GM12865 (cell line): ENCODE data around the gene IFNA21.
"Not testable (repeated sequence)": the region's sequence is repeated elsewhere in the genome, so short reads cannot be mapped to it uniquely, and the experiment has no call there.

Experiments
- DNase-seq: peaks from one replicate; pipeline ENCODE4 v3.0.0; 2010; ENCODE audit warnings: low read depth
- H3K4me3 ChIP-seq: 2 replicates; pipeline ENCODE4 v1.5.1; 2011; ENCODE audit warnings: mild to moderate bottlenecking, low read depth, low read length, control low read depth
- TF ChIP-seq, protein P1 (sequence below): IDR thresholded peaks from 2 replicates; pipeline ENCODE4 v1.5.1; 2011; ENCODE audit warnings: low read length, control low read depth, low read depth, inconsistent platforms; ENCODE audit not compliant: insufficient read depth; ENCODE audit errors: missing control alignments

The IFNA21 gene

DNA sequence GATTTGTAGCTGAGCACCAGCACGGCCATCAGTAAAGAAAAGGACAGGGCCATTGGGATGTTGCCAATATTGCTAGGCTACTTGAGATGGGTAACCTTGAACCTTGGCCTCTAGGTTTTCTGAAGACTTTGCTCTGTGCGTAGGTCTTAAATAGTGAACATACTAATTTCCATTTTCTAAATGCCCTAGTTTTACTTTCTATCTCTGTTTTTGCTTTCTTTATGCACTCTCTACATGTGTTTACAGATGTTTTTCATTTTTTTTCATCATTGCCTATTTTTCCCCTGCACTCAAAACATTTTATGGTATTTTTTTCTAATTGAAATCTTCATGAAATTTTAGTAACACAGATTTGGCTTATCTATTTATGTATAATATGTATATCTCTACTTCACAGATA is at the start of gene IFNA21:
Gene IFNA21 (minus strand): TSS at position 101 of the 400 bp plus-strand sequence. CDS start 48 bp downstream, at position 53.
- H3K4me3 ChIP-seq, result not testable (repeated sequence)

DNA sequence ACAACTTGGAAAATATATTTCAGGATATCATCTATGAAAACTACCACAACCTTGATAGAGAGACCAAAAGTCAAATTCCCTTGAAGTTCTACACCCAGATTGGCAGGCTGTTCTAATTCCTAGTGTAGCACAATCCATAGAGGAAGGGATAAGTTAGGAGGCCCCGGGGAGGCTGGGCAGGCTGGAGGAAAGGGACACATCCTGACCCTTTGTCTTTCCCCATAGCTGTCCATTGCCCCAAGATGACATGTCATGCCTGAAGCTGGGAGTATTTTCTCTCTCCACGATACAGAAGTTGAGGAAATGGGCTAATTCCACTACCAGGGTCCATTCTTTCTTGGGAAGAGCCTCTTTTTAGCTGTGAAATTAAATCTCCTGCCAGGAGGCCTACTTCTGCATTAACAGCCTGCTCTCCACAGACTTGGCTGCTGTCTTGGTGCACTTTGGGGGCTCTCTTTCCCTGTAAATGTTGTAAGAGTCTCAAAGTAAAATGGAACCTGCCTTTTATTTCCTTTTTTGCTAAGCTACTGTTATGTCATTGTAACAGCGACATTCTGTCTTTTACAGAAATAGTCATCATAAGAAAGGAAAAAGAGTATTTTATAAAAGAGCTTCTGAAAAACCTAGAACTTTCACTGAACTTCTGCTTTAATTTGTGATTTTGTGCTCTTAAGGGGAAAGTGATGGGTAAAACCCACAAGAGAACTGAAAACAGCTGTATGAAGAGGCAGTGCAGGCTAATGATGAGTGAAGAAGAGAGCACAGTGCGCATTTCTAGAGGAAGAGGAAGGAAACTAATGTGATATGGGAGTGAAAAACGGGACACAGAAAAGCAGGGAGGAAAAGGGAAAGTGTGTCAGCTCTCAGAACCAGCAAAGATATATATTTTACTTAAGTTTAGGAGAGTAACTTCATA is 47.2 kb upstream of the IFNA21 start:
- TF ChIP-seq, protein P1, sequence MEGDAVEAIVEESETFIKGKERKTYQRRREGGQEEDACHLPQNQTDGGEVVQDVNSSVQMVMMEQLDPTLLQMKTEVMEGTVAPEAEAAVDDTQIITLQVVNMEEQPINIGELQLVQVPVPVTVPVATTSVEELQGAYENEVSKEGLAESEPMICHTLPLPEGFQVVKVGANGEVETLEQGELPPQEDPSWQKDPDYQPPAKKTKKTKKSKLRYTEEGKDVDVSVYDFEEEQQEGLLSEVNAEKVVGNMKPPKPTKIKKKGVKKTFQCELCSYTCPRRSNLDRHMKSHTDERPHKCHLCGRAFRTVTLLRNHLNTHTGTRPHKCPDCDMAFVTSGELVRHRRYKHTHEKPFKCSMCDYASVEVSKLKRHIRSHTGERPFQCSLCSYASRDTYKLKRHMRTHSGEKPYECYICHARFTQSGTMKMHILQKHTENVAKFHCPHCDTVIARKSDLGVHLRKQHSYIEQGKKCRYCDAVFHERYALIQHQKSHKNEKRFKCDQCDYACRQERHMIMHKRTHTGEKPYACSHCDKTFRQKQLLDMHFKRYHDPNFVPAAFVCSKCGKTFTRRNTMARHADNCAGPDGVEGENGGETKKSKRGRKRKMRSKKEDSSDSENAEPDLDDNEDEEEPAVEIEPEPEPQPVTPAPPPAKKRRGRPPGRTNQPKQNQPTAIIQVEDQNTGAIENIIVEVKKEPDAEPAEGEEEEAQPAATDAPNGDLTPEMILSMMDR, result peak; percentile 55
- not testable (repeated sequence) for H3K4me3 ChIP-seq
- DNase-seq, result peak; percentile 34

More for the DNA sequence above, at the start of gene IFNA21:
- not testable (repeated sequence) for DNase-seq

DNA sequence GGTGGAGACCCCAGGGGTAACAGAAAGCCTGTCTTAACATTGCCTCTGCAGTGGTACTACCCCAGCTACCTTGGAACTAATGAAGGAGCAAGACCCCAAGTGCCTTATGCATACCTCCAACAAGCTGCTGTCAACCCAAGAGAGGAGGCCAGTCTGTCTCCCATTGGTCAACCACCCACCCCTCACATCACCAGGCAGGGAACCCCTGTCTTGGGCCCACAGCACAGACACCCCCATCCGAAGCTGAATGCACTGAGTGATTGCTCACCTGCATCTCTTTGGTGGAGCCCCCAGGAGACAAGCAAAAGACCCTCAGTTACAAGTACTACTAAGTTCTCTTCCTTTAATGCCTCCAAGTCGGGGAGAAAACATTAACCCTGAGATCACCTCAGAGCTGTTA is 45.7 kb upstream of the IFNA21 start:
- not testable (repeated sequence) for DNase-seq, H3K4me3 ChIP-seq

DNA sequence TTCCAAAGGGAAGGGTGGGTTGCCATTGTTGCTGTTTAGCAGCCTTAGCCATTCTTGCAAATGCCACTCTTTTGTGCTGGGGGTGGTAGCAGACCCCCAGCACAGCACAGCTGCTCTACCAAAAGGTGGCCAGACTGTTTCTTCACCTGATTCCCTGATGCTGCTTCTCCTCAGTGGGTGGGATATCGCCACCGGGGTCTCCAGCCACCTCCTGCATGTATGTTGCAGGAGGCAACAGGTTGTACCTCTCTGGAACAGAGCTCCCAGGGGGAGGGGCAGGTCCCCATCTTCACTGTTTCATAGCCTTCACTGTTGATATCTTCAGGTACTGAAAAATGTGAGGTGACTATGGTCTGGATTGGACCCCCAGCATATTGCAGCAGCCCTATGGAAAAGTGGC is 44.3 kb upstream of the IFNA21 start:
- not testable (repeated sequence) for DNase-seq, H3K4me3 ChIP-seq

DNA sequence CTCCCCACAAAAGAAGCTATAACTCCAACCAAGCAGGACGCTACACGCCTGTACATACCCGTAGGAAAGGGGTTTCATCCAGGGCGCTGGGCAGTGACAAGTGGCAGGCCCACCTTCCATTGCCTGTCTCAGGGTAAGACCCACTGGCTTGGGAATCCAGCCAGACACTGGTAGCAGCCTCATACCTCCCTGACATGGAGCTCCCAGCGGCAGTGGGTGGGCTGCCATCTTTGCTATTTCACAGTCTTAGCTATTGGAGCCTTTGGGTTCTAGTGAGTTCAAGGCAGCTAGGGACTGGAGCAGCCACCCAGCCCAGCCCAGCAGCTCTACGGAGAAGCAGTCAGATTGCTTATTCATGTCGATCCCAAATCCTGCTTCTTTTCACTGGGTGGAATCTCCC is 43.9 kb upstream of the IFNA21 start:
- H3K4me3 ChIP-seq, result no peak overlapping the region
- TF ChIP-seq, protein P1, result no peak
- DNase-seq, result no peak

DNA sequence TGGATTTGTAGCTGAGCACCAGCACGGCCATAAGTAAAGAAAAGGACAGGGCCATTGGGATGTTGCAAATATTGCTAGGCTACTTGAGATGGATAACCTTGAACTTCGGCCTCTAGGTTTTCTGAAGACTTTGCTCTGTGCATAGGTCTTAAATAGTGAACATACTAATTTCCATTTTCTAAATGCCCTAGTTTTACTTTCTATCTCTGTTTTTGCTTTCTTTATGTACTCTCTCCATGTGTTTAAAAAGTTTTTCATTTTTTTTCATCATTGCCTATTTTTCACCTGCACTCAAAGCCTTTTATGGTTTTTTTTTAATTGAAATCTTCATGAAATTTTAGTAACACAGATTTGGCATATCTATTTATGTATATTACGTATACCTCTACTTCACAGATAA is 40.6 kb upstream of the IFNA21 start, which contains the start of gene IFNA10:
Gene IFNA10 (minus strand): TSS at position 101 of the 400 bp plus-strand sequence. CDS start 46 bp downstream, at position 55.
- H3K4me3 ChIP-seq, DNase-seq: not testable (repeated sequence)

DNA sequence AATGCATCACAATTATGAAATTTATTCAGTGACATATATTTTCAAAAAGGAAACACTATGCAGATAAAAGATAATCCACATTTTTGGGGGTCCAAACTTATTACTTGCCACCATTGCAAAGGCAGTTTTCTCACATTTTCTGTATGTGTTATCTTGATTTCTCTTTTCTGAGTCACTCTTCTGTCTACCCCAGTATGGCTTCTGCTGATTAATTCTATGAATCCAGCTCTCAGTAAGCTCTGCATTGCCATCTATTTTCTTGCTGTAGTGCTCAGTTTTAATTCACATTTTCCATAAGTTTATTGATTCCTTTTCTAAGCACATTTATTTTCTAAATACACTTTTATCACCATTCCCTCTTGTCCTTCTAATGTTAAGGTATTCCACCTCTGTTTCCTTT is 38.7 kb upstream of the IFNA21 start:
- no peak for DNase-seq
- TF ChIP-seq, protein P1, result no peak
- H3K4me3 ChIP-seq, result no peak overlapping the region

DNA sequence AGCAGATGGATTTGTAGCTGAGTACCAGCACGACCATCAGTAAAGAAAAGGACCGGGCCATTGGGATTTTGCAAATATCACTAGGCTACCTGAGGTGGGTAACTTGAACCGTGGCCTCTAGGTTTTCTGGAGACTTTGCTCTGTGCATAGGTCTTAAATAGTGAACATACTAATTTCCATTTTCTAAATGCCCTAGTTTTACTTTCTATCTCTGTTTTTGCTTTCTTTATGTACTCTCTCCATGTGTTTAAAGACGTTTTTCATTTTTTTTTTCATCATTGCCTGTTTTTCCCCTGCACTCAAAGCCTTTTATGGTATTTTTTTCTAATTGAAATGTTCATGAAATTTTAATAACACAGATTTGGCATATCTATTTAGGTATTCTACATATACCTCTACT is 35.6 kb upstream of the IFNA21 start, which contains the start of gene IFNA7:
Gene IFNA7 (minus strand): TSS at position 101 of the 400 bp plus-strand sequence. CDS start 40 bp downstream, at position 61.
- H3K4me3 ChIP-seq, DNase-seq: not testable (repeated sequence)

DNA sequence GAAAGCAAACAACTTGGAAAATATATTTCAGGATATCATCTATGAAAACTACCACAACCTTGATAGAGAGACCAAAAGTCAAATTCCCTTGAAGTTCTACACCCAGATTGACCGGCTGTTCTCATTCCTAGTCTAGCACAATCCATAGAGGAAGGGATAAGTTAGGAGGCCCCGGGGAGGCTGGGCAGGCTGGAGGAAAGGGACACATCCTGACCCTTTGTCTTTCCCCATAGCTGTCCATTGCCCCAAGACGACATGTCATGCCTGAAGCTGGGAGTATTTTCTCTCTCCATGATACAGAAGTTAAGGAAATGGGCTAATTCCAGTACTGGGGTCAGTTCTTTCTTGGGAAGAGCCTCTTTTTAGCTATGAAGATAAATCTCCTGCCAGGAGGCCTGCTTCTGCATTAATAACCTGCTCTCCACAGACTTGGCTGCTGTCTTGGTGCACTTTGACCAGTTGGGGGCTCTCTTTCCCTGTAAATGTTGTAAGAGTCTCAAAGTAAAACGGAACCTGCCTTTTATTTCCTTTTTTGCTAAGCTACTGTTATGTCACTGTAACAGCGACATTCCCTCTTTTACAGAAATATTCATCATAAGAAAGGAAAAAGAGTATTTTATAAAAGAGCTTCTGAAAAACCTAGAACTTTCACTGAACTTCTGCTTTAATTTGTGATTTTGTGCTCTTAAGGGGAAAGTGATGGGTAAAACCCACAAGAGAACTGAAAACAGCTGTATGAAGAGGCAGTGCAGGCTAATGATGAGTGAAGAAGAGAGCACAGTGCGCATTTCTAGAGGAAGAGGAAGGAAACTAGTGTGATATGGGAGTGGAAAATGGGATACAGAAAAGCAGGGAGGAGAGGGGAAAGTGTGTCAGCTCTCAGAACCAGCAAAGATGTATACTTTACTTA is 28.7 kb upstream of the IFNA21 start:
- TF ChIP-seq, protein P1, result peak; percentile 49
- not testable (repeated sequence) for H3K4me3 ChIP-seq
- DNase-seq, result peak; percentile 37

DNA sequence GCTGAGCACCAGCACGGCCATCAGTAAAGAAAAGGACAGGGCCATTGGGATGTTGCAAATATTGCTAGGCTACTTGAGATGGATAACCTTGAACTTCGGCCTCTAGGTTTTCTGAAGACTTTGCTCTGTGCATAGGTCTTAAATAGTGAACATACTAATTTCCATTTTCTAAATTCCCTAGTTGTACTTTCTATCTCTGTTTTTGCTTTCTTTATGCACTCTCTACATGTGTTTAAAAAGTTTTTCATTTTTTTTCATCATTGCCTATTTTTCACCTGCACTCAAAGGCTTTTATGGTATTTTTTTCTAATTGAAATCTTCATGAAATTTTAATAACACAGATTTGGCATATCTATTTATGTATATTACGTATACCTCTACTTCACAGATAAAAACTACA is 21.0 kb upstream of the IFNA21 start, which contains the start of gene IFNA4:
Gene IFNA4 (minus strand): TSS at position 101 of the 400 bp plus-strand sequence. CDS start 56 bp downstream, at position 45.
- DNase-seq, H3K4me3 ChIP-seq: not testable (repeated sequence)
